Astrocyte (in vitro differentiated cells and primary cell): ENCODE results near the gene GFM1.

Experiments
- EZH2 ChIP-seq: IDR thresholded peaks from 2 replicates; pipeline ENCODE4 v1.6.1; 2012; ENCODE audit warnings: mild to moderate bottlenecking, low read length, inconsistent platforms; ENCODE audit not compliant: insufficient read depth
- TF ChIP-seq, protein P1 (sequence below): IDR thresholded peaks from 2 replicates; pipeline ENCODE4 v1.5.1; 2011; ENCODE audit warnings: low read depth, mild to moderate bottlenecking, inconsistent platforms, low read length, moderate library complexity; ENCODE audit not compliant: insufficient read depth

- no peak for TF ChIP-seq EZH2
- TF ChIP-seq, protein P1, sequence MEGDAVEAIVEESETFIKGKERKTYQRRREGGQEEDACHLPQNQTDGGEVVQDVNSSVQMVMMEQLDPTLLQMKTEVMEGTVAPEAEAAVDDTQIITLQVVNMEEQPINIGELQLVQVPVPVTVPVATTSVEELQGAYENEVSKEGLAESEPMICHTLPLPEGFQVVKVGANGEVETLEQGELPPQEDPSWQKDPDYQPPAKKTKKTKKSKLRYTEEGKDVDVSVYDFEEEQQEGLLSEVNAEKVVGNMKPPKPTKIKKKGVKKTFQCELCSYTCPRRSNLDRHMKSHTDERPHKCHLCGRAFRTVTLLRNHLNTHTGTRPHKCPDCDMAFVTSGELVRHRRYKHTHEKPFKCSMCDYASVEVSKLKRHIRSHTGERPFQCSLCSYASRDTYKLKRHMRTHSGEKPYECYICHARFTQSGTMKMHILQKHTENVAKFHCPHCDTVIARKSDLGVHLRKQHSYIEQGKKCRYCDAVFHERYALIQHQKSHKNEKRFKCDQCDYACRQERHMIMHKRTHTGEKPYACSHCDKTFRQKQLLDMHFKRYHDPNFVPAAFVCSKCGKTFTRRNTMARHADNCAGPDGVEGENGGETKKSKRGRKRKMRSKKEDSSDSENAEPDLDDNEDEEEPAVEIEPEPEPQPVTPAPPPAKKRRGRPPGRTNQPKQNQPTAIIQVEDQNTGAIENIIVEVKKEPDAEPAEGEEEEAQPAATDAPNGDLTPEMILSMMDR = no peak
Measured at GRCh38 chr3:158617982-158618875, 26.1 kb upstream of the GFM1 start.
